GM23248 (cell line): ENCODE results near the gene HINT3.

Source experiments
- EZH2 ChIP-seq: fragments of 200-600 bp; sonication (generic); IDR thresholded peaks from 2 replicates; pipeline ENCODE4 v1.6.1; 2018; ENCODE audit warnings: antibody characterized with exemption, mild to moderate bottlenecking; ENCODE audit not compliant: insufficient read depth, poor library complexity, severe bottlenecking
- EZH2phosphoT487 ChIP-seq: fragments of 200-600 bp; sonication (generic); IDR thresholded peaks from 2 replicates; pipeline ENCODE4 v1.6.1; 2018; ENCODE audit warnings: antibody characterized with exemption, moderate library complexity, mild to moderate bottlenecking, low read depth; ENCODE audit not compliant: insufficient read depth

DNA sequence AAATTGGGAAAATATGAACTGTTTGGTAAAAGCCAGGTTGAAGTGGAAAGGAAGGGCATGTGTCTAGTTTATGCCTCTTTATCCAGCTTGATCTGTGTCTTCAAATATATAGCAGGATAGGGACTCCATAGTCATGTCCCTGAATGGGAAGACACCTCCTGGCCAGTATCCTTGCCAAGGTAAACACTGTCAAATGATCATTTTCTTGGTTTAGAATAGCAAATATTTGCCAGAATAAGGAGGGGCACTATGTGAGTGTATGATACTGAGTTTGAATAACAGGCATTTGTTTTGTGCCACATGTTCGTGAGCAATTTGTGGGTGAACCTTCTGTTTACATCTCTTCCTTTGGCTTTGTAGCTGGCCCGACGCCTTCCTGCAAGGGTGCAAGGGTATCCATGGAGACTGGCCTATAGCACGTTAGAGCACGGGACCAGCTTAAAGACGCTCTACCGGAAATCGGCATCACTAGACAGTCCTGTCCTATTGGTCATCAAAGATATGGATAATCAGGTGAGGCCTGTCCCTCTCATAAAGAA, 34.2 kb upstream of the HINT3 start:
- TF ChIP-seq EZH2 (no peak), EZH2phosphoT487 (no peak)
